ENCODE data around the gene MYOZ1. TPM values are rescaled to one million over a fixed set of nuclear protein-coding genes. Genes with fewer than 3 reads are reported as not detected.
"Not testable (repeated sequence)": the region's sequence is repeated elsewhere in the genome, so short reads cannot be mapped to it uniquely, and the experiment has no call there.

The MYOZ1 gene
- total and polyA plus RNA-seq, 2 of the 8 experiments (the other 6 are each of a cell fraction or from before 2014, with no cell fraction given), result 2.6 to 3.3 TPM

DNA sequence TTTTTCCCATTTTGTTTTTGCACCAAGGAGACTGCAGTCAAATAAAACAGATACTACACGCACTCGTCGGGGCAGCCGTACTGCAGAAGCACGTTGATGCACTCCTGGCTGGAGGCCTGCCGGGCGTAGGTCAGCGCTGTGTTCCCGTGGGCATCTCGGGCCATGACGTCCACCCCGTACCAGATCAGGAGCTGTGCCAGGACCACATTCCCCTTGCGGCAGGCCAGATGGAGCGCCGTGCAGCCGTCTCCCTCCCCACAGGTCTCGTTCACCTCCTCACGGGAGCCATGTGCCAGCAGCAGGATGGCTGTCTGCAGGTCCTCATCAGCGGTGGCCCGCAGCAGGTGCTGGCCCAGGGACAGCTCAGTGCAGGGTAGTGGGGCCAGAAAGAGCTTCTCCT is 33.3 kb upstream of the MYOZ1 start:
- H3K9me3 ChIP-seq (ENCODE audit: insufficient read depth in 2 of 2, low read depth in 1 of 2, low read length in 1 of 2); H2BK12ac ChIP-seq (ENCODE audit: low read depth, low read length); H3K27me3 ChIP-seq (replicated peaks in 1 of 4; ENCODE audit: control insufficient read depth in 3 of 4, extremely low read depth in 1 of 4, insufficient read depth in 3 of 4, low read length in 3 of 4); POLR2A ChIA-PET (ENCODE audit: partially characterized antibody); DNase-seq (ENCODE audit: low read depth in 1 of 2, low spot score in 2 of 2); H3K79me2 ChIP-seq (ENCODE audit: control insufficient read depth in 1 of 2, insufficient read depth in 2 of 2, low read length in 2 of 2); H3K36me3 ChIP-seq (ENCODE audit: control insufficient read depth in 2 of 4, insufficient read depth in 4 of 4, low read length in 3 of 4); H2BK120ac ChIP-seq (replicated peaks; ENCODE audit: low read depth, low read length); H3K18ac ChIP-seq (ENCODE audit: extremely low read depth, low read length); H3K4me2 ChIP-seq (ENCODE audit: insufficient read depth in 1 of 2, low read depth in 2 of 2, low read length in 2 of 2); FAIRE-seq; H2AFZ ChIP-seq (ENCODE audit: low read length); H4K8ac ChIP-seq (ENCODE audit: extremely low read depth, insufficient read depth, low read length); H3K23ac ChIP-seq (ENCODE audit: insufficient read length); H3K79me1 ChIP-seq (ENCODE audit: low read depth, low read length); H3K4me1 ChIP-seq (replicated peaks in 1 of 4; ENCODE audit: control insufficient read depth in 3 of 4, insufficient read depth in 4 of 4, low read length in 3 of 4); H2BK20ac ChIP-seq (ENCODE audit: low read length); H3K4ac ChIP-seq (replicated peaks; ENCODE audit: insufficient read length, low read depth, low read length); H2AK5ac ChIP-seq (ENCODE audit: low read depth, low read length); H3K56ac ChIP-seq (replicated peaks; ENCODE audit: insufficient read length, low read depth, low read length); H3K14ac ChIP-seq (ENCODE audit: insufficient read length); H4K20me1 ChIP-seq (replicated peaks in 1 of 2; ENCODE audit: control insufficient read depth in 1 of 2, insufficient read depth in 2 of 2, low read length in 2 of 2); H3K9ac ChIP-seq (replicated peaks in 1 of 4; ENCODE audit: extremely low read depth in 1 of 4, low read depth in 3 of 4, low read length in 3 of 4); H4K5ac ChIP-seq (ENCODE audit: insufficient read length, low read depth, low read length); H3K27ac ChIP-seq (ENCODE audit: low read depth, low read length); H3K4me3 ChIP-seq (ENCODE audit: extremely low read depth in 1 of 4, insufficient read depth in 2 of 4, low read depth in 3 of 4, low read length in 4 of 4); H4K91ac ChIP-seq (replicated peaks; ENCODE audit: insufficient read length, low read length); H3K23me2 ChIP-seq (ENCODE audit: low read depth, low read length); CTCF ChIA-PET (ENCODE audit: partially characterized antibody); H2BK5ac ChIP-seq (ENCODE audit: low read depth, low read length); H2BK15ac ChIP-seq (ENCODE audit: low read length): not testable (repeated sequence)
- WGBS, 2 experiments (ENCODE audit: extremely low coverage in 1 of 2, insufficient coverage in 1 of 2, insufficient read length in 1 of 2, insufficient replicate concordance in 2 of 2, low coverage in 1 of 2, low lambda C conversion rate in 2 of 2, missing lambda C conversion rate in 1 of 2), result no CpG with 5 or more reads among the region's 20 CpGs

DNA sequence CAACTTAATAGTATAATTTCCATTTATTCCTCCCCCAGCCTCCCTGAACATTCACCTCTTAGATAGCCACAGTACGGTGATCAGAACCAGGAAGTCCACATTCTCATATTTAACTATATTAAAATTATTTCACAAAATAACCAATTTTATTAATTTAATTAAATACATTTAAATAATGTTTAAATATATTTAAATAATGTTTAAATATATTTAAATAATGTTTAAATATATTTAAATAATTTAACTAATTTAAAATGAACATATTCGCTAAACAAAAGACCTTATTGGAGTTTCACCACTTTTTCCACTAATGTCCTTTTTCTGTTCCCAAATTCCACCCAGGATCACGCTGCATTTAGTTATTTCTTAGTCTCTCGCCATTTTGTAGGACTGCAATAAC is 27.1 kb upstream of the MYOZ1 start:
- H2BK12ac ChIP-seq (ENCODE audit: low read depth, low read length); H4K91ac ChIP-seq (replicated peaks; ENCODE audit: insufficient read length, low read length); H3K18ac ChIP-seq (ENCODE audit: extremely low read depth, low read length); H3K36me3 ChIP-seq (ENCODE audit: control insufficient read depth in 2 of 4, insufficient read depth in 4 of 4, low read length in 3 of 4); CTCF ChIA-PET (ENCODE audit: partially characterized antibody); H3K27ac ChIP-seq (ENCODE audit: low read depth, low read length); H2BK15ac ChIP-seq (ENCODE audit: low read length); FAIRE-seq; H3K27me3 ChIP-seq (replicated peaks in 1 of 4; ENCODE audit: control insufficient read depth in 3 of 4, extremely low read depth in 1 of 4, insufficient read depth in 3 of 4, low read length in 3 of 4); H3K23me2 ChIP-seq (ENCODE audit: low read depth, low read length); H2AFZ ChIP-seq (ENCODE audit: low read length); H4K8ac ChIP-seq (ENCODE audit: extremely low read depth, insufficient read depth, low read length); H3K9ac ChIP-seq (replicated peaks in 1 of 4; ENCODE audit: extremely low read depth in 1 of 4, low read depth in 3 of 4, low read length in 3 of 4); H3K56ac ChIP-seq (replicated peaks; ENCODE audit: insufficient read length, low read depth, low read length); H3K14ac ChIP-seq (ENCODE audit: insufficient read length); H3K79me2 ChIP-seq (ENCODE audit: control insufficient read depth in 1 of 2, insufficient read depth in 2 of 2, low read length in 2 of 2); H4K20me1 ChIP-seq (replicated peaks in 1 of 2; ENCODE audit: control insufficient read depth in 1 of 2, insufficient read depth in 2 of 2, low read length in 2 of 2); H2AK5ac ChIP-seq (ENCODE audit: low read depth, low read length); H3K4me2 ChIP-seq (ENCODE audit: insufficient read depth in 1 of 2, low read depth in 2 of 2, low read length in 2 of 2); H2BK5ac ChIP-seq (ENCODE audit: low read depth, low read length); H4K5ac ChIP-seq (ENCODE audit: insufficient read length, low read depth, low read length); H3K79me1 ChIP-seq (ENCODE audit: low read depth, low read length); H3K4ac ChIP-seq (replicated peaks; ENCODE audit: insufficient read length, low read depth, low read length); H3K23ac ChIP-seq (ENCODE audit: insufficient read length); H3K4me1 ChIP-seq (replicated peaks in 1 of 4; ENCODE audit: control insufficient read depth in 3 of 4, insufficient read depth in 4 of 4, low read length in 3 of 4); H3K4me3 ChIP-seq (ENCODE audit: extremely low read depth in 1 of 4, insufficient read depth in 2 of 4, low read depth in 3 of 4, low read length in 4 of 4); H3K9me3 ChIP-seq (ENCODE audit: insufficient read depth in 2 of 2, low read depth in 1 of 2, low read length in 1 of 2); H2BK20ac ChIP-seq (ENCODE audit: low read length); H2BK120ac ChIP-seq (replicated peaks; ENCODE audit: low read depth, low read length); DNase-seq (ENCODE audit: low read depth in 1 of 2, low spot score in 2 of 2); POLR2A ChIA-PET (ENCODE audit: partially characterized antibody): not testable (repeated sequence)
- WGBS, 2 experiments (ENCODE audit: extremely low coverage in 1 of 2, insufficient coverage in 1 of 2, insufficient read length in 1 of 2, insufficient replicate concordance in 2 of 2, low coverage in 1 of 2, low lambda C conversion rate in 2 of 2, missing lambda C conversion rate in 1 of 2), result 88% methylated on average over 3 of the region's 4 CpGs; no CpG with 5 or more reads in 1 of the 2 experiments
